ENCODE measurements around the gene INO80B. TPM values are rescaled to one million over a fixed set of nuclear protein-coding genes. Genes with fewer than 3 reads are reported as not detected.

Gene INO80B
- total RNA-seq, 4 donors from 2014 or later = 4.6 to 26.5 (median 14.9) TPM

DNA sequence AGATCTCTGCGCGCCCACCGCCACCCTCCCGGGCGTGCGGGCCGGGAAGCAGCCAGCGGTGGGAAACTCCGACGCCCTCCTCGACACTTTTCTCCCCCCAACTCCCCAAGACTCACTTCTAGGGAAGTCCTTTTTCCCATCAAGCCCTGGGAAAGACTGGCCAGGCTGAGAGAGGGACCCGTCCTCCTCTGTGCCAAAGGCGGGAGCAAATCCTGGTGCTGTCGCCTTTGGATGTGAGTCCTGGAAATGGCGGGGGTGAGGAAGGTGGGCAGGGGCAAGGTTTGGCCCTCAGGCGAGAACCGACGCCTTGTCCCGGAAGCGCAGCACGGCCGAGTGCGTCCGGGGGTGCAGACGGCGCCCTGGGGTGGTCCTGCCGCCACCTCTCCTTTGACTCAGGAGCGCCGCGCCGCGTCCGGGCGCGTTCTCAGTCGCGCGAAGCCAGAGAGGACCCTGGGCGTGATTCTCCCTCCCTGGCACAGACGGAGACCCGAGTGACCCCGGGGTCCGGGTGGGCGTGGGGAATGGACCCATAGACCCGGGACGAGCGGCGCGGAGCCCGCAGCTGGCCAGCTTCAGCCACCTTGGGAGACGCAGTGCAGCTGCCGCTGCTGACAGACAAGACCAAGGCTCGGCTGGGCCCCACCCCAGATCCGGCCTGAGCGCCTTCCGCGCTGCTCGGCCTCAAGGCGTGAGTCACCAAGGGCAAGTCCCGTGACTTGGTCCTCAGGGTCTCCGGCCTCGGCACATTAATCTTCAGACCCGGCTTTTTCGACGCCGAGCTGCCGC lies 48.0 kb downstream of the INO80B start:
- ATAC-seq (ENCODE audit: low FRiP score) (peak; percentile 73), DNase-seq (ENCODE audit: low spot score) (peak; percentile 68)
- TF ChIP-seq, protein P1, sequence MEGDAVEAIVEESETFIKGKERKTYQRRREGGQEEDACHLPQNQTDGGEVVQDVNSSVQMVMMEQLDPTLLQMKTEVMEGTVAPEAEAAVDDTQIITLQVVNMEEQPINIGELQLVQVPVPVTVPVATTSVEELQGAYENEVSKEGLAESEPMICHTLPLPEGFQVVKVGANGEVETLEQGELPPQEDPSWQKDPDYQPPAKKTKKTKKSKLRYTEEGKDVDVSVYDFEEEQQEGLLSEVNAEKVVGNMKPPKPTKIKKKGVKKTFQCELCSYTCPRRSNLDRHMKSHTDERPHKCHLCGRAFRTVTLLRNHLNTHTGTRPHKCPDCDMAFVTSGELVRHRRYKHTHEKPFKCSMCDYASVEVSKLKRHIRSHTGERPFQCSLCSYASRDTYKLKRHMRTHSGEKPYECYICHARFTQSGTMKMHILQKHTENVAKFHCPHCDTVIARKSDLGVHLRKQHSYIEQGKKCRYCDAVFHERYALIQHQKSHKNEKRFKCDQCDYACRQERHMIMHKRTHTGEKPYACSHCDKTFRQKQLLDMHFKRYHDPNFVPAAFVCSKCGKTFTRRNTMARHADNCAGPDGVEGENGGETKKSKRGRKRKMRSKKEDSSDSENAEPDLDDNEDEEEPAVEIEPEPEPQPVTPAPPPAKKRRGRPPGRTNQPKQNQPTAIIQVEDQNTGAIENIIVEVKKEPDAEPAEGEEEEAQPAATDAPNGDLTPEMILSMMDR (IDR thresholded peaks at IDR 0.05) = no peak

DNA sequence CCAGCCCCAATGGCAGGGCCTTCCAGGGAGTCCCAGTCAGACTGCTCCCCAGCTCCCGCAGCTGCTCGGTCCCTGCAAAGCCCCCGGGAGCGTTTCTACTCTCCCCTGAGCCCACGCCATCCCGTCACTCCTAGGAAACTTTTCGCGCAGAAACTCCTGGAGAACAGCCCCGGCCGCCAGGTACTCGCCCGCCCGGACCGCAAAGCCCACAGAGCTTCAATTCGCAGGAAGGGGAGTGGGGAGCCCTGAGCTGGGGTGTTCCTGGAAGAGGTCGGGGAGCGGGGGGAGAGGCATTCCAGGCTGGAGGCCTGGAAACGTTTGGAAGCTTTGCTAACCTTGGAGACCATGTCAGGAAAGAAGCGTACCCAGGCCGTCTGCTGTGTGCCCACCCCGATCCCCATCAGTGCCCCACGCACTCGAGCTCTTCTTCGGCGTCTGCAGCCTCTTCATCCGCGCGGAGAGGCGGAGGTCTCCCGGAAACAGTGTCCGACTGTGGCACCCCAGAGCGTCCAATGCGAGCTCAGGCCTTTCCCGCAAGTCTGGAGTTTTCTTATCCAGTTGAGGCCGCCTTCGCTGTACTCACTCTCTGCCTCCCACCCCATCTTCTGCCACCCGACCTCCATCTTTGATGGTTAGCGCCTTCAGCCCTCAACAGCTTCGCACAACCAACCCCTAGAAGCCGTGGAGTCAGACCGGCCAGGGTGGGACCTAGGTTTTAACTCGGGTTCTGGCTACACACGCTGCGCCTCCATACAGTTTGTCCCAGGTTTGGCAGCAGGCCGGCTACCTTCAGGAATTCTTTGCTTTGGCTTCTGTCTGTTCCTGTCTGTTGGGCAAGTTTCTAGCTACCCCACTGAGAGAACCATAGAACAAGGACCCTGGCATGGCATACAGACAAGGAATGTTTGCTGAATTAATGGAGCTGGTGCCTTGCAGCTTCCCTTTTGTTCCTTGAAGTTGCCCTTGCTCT lies 48.9 kb downstream of the INO80B start:
- ATAC-seq (ENCODE audit: low FRiP score) = no peak
- DNase-seq (ENCODE audit: low spot score) = no peak
- TF ChIP-seq, protein P1 (IDR thresholded peaks at IDR 0.05) = no peak

DNA sequence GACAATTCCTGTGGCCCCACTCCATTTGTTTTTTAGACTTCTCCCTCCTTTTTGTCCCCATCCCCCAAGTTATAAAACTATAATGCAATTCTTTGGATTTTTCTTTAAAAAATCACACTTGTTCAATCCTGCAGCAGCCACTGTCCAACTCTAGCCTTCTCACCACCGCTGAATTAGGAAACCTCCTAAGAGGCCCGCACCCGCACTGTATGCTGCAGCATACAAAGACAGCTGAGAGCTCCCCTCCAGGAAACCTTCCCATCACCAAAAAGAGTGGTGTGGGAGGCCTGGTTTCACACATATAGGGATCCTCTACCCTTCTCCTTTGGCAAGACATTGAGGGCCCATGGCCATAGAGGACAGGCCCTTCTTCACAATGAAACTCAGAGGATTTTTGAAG lies 49.7 kb downstream of the INO80B start:
- ATAC-seq (ENCODE audit: low FRiP score) (no peak), DNase-seq (ENCODE audit: low spot score) (no peak)
- TF ChIP-seq, protein P1 (IDR thresholded peaks at IDR 0.05) = no peak

DNA sequence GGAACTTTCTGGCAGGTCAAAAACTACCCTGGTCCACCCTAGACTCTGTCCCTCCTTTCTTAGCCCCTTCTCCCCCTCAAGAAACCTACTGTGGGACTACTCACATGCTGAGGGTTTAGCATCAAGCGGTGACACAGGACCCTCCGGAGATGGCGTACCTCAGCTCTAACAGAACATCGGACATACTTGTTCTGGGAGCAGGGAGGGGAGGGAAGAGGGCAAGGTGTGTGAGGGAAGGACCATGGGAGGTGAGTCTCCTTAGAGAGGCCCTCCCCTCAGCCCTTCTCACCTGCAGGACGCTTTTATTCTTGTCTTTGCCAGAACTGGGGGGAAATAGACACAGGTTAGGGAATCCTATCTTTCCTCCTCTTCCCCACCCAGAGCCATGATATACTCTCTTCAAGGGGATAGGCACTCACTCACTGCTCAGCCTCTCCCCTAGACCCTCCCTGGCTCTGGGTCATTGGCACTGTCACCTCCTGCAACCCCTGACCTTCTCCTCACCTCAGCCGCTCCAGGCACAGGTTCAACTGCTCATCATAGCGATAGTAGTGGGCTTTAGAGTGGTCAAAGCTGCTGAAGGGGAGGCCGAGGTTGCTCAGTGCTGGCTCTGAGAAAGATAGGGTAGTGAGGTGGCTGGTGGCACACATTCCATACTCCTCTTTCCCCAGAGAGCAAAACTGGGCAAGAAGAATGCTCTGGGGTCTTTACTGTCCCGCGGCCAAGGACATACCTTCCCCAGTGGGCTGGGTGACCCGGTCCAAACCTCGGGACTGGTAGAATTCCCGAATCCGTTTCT lies 50.8 kb downstream of the INO80B start:
- ATAC-seq (ENCODE audit: low FRiP score) (no peak), DNase-seq (ENCODE audit: low spot score) (no peak)
- TF ChIP-seq, protein P1 (IDR thresholded peaks at IDR 0.05) = no peak

DNA sequence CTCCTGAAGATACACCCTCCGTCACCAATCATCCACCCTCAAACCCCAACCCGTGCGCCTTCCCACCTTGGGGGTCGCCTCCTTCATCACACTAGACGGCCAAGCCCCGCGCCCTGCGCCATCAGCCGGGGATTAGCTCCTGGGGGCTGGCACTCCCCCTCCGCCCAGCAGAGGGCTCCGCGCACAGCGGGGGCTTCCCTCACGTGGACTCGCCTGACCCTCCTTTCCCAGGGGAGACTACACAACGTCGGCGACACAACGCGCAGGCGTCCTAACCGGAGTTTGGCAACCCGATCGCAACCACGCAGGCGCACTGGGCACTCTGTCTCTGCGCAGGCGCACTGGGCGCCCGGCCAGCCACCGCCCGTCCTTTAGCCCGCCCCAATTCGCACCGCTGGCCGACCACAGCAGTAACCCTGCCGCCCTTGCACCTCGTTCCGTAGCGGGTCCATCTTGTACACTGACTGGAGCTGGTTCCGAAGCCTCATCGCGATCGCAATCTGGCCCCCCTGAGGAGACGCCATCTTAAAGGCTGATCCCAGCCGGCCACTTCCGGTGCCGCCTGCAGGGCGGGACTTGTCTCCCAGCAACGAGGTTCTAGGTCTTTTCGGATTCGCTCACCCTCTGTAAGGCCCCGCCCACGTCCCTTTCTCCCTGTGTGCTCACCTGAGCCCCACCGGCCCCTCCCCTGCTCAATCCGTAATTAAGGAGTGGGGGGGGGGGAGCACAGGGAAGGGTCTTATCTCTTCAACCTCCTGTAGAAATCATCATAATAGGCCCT lies 52.4 kb downstream of the INO80B start, which contains the start of gene PCGF1:
TSS of gene PCGF1 (minus strand) at position 551 of the 781 bp plus-strand sequence. CDS start at position 524, 27 bp downstream.
- DNase-seq (ENCODE audit: low spot score) = peak; percentile 99
- peak; percentile 92 for ATAC-seq (ENCODE audit: low FRiP score)

More for the DNA sequence above, 52.4 kb downstream of the INO80B start, which contains the start of gene PCGF1:
- TF ChIP-seq, protein P1 (IDR thresholded peaks at IDR 0.05) = no peak

Other genes with a start within 250 kb of the INO80B start
- gene SLC4A5, start 111.7 kb upstream of the INO80B start, total RNA-seq = 1 to 10 TPM; 1.2 to 3.0 (median 1.6) TPM
- gene DCTN1, start 74.8 kb upstream of the INO80B start, total RNA-seq = 100 to 1,000 TPM in 3 of 4 donors, 10 to 100 TPM in 1; 83.1 to 122 (median 114) TPM
- 1 to 10 TPM in 2 of 4 donors, under 1 TPM in 2; 0.48 to 1.4 (median 1.0) TPM for gene C2orf81, start 33.5 kb upstream of the INO80B start, total RNA-seq
- 10 to 100 TPM in 1 of 4 donors, 1 to 10 TPM in 3; 3.0 to 10.5 (median 6.1) TPM for gene WDR54, start 33.4 kb upstream of the INO80B start, total RNA-seq
- gene RTKN, start 13.2 kb upstream of the INO80B start, total RNA-seq = 10 to 100 TPM in 3 of 4 donors, 1 to 10 TPM in 1; 9.1 to 32.2 (median 19.3) TPM
- 10 to 100 TPM; 34.9 to 64.5 (median 44.3) TPM for gene WBP1, start 3.4 kb downstream of the INO80B start, total RNA-seq
- 10 to 100 TPM; 31.8 to 43.0 (median 40.4) TPM for gene MOGS, start 10.3 kb downstream of the INO80B start, total RNA-seq
- 10 to 100 TPM; 33.3 to 44.6 (median 36.9) TPM for gene MRPL53, start 17.6 kb downstream of the INO80B start, total RNA-seq
- 10 to 100 TPM in 3 of 4 donors, 1 to 10 TPM in 1; 7.4 to 31.6 (median 27.3) TPM for gene CCDC142, start 27.9 kb downstream of the INO80B start, total RNA-seq
- 10 to 100 TPM; 16.8 to 25.7 (median 22.1) TPM for gene TTC31, start 28.0 kb downstream of the INO80B start, total RNA-seq
- 1 to 10 TPM in 3 of 4 donors, under 1 TPM in 1; 0.79 to 5.6 (median 1.3) TPM for gene LBX2, start 44.5 kb downstream of the INO80B start, total RNA-seq
- 10 to 100 TPM; 11.6 to 20.2 (median 16.8) TPM for gene PCGF1, start 52.6 kb downstream of the INO80B start, total RNA-seq
- gene TLX2, start 59.4 kb downstream of the INO80B start, total RNA-seq = not detected
- not detected for gene DQX1, start 71.1 kb downstream of the INO80B start, total RNA-seq
- 100 to 1,000 TPM; 120 to 157 (median 146) TPM for gene AUP1, start 74.6 kb downstream of the INO80B start, total RNA-seq
- 10 to 100 TPM; 30.7 to 45.6 (median 36.8) TPM for gene HTRA2, start 74.8 kb downstream of the INO80B start, total RNA-seq
- gene LOXL3, start 98.9 kb downstream of the INO80B start, total RNA-seq = 10 to 100 TPM in 2 of 4 donors, 1 to 10 TPM in 2; 7.5 to 12.4 (median 9.1) TPM
- 10 to 100 TPM; 16.0 to 39.4 (median 30.5) TPM for gene DOK1, start 99.6 kb downstream of the INO80B start, total RNA-seq
- 1 to 10 TPM in 1 of 4 donors, under 1 TPM in 3; 0.56 to 1.8 (median 0.91) TPM for gene M1AP, start 193.2 kb downstream of the INO80B start, total RNA-seq
- gene SEMA4F, start 199.2 kb downstream of the INO80B start, total RNA-seq = 1 to 10 TPM; 3.5 to 7.3 (median 5.3) TPM

Data from omental fat pad (tissue), 4 donors.